Astrocyte of the spinal cord (primary cell): Measurements from ENCODE around the gene SPAG6.

Experiments
- DNase-seq: peaks from one replicate; pipeline ENCODE4 v3.0.0; 2011; ENCODE audit warnings: low read depth, low spot score
- H3K4me3 ChIP-seq: 2 replicates; pipeline ENCODE4 v1.5.1; 2011; ENCODE audit warnings: low read depth, mild to moderate bottlenecking, low read length, moderate library complexity
- CTCF ChIP-seq: IDR thresholded peaks from 2 replicates; pipeline ENCODE4 v1.5.1; 2012; ENCODE audit warnings: low read depth, mild to moderate bottlenecking, low read length, inconsistent platforms
- in situ Hi-C: cut with HindIII; loops from 2 replicates; pipeline ENCODE4 v1.10.0; 2017; ENCODE audit warnings: low sequenced_read_pairs

The SPAG6 gene

GRCh38 chr10:22369434-22370072 lies 24.3 kb downstream of the SPAG6 start:
- TF ChIP-seq CTCF, result no peak
- in situ Hi-C loops, result no loop called here
- DNase-seq, result no peak

DNA sequence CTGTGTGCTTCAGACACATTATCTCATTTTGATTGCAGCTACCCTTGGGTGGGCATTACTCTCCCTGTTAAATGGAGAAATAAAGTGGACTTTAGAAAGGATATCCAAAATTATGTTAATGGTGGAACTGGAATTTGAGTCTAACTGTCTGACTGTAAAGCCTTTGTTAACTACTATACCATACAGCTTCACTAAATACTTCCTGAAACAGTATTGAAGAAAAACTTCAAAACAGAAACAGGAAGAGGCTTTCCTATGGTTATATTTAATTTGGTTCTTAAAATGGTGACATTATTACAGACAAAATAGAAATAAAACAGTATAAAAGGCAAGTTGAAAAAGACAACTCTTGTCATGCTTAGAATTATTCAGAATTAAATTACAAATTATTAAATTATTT lies 25.0 kb downstream of the SPAG6 start:
- no peak for DNase-seq
- no peak overlapping the region for H3K4me3 ChIP-seq
- in situ Hi-C loops, result no loop called here
- TF ChIP-seq CTCF, result no peak

More at GRCh38 chr10:22369434-22370072, 24.3 kb downstream of the SPAG6 start:
- H3K4me3 ChIP-seq, result no peak overlapping the region

GRCh38 chr10:22372298-22372697 lies 27.0 kb downstream of the SPAG6 start:
- DNase-seq, result no peak
- TF ChIP-seq CTCF, result no peak
- no peak overlapping the region for H3K4me3 ChIP-seq
- in situ Hi-C loops, result no loop called here

- in situ Hi-C loops, result no loop called here
- no peak overlapping the region for H3K4me3 ChIP-seq
- no peak for DNase-seq
- TF ChIP-seq CTCF, result no peak
Observed at GRCh38 chr10:22372917-22373316, 27.6 kb downstream of the SPAG6 start.

GRCh38 chr10:22374489-22375126 lies 29.3 kb downstream of the SPAG6 start:
- no peak for TF ChIP-seq CTCF
- no peak for DNase-seq
- in situ Hi-C loops, result no loop called here
- no peak overlapping the region for H3K4me3 ChIP-seq

GRCh38 chr10:22379059-22379458 lies 33.8 kb downstream of the SPAG6 start:
- in situ Hi-C loops, result no loop called here
- DNase-seq, result no peak
- TF ChIP-seq CTCF, result no peak
- H3K4me3 ChIP-seq, result no peak overlapping the region
